H1 (cell line): ENCODE results near the gene CDK5R2. TPM values are rescaled to one million over a fixed set of nuclear protein-coding genes. Genes with fewer than 3 reads are reported as not detected.

Experiments used
- BRCA1 ChIP-seq: IDR thresholded peaks from 2 replicates; pipeline ENCODE4 v1.6.1; 2012; ENCODE audit warnings: low read depth, low read length, improper control_type of control experiment
- CEBPB ChIP-seq: IDR thresholded peaks from 2 replicates; pipeline ENCODE4 v1.6.1; 2012; ENCODE audit warnings: low read depth, low read length
- EGR1 ChIP-seq: IDR thresholded peaks from 2 replicates; pipeline ENCODE4 v1.6.1; 2011; ENCODE audit warnings: low read depth, low read length, borderline replicate concordance
- SP1 ChIP-seq: IDR thresholded peaks from 2 replicates; pipeline ENCODE4 v1.6.1; 2011; ENCODE audit warnings: low read depth, low read length
- SP2 ChIP-seq: IDR thresholded peaks from 2 replicates; pipeline ENCODE4 v1.6.1; 2012; ENCODE audit warnings: mild to moderate bottlenecking, low read length, inconsistent platforms
- SRF ChIP-seq: IDR thresholded peaks from 2 replicates; pipeline ENCODE4 v1.6.1; 2011; ENCODE audit warnings: mild to moderate bottlenecking, low read depth, low read length, moderate library complexity
- TAF1 ChIP-seq: IDR thresholded peaks from 2 replicates; pipeline ENCODE4 v1.6.1; 2011; ENCODE audit warnings: mild to moderate bottlenecking, low read depth, low read length
- ZNF274 ChIP-seq: IDR thresholded peaks from 2 replicates; pipeline ENCODE4 v1.7.0; 2012; ENCODE audit warnings: low read length, borderline replicate concordance; ENCODE audit errors: extremely low read depth
- polyA plus RNA-seq, 7 experiments: library from polyadenylated mRNA; depleted of rRNA in 3 of 7; stranded (reverse) in 5 of 7; unstranded in 2 of 7; fragments of >200 nt in 5 of 7; fragments of 200-250 nt in 2 of 7; gene quantifications; 1 replicate in 5 of 7; 2 replicates in 1 of 7; 4 replicates in 1 of 7; pipeline versions ENCODE4 v1.2.1 to v1.2.3, GENCODE V29; 2011 to 2013; ENCODE audit warnings: missing spikeins in 2 of 7, mixed read lengths in 2 of 7
- total RNA-seq: library from RNA; stranded (reverse); fragmentation: NEBNext Ultra II Directional; extraction: Animal tissue kit (Norgen Biotek cat#: 25700); gene quantifications from 2 replicates; pipeline ENCODE4 v1.2.1, GENCODE V29; 2021

CDK5R2 gene
- total and polyA plus RNA-seq, 2 of the 8 experiments (the other 6 are each of a cell fraction or from before 2014, with no cell fraction given) = 0.14 TPM; not detected in 1

DNA sequence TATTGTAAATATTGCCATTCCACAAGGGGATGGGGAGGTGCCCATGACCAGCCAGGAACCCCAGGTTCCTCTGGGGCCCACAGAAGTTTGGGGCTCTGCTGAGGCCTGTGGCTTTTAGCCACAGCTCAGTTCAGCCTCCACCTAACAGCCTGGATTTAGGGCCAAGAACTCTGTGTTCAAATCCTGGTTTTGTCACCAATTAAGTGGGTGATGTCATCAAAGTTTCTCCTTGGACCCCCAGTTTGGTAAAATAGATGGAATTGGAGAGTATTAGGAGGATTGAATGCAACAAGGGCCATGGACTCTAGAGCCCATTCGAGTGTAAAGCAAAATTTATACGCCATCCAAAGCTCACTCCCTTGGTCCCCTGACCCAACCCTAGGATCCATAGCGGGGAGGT, 28.7 kb downstream of the CDK5R2 start (continued):
- TF ChIP-seq SRF = no peak
- no peak for TF ChIP-seq CEBPB
- no peak for TF ChIP-seq TAF1
- TF ChIP-seq BRCA1 = no peak
- no peak for TF ChIP-seq ZNF274
- no peak for TF ChIP-seq SP2
- no peak for TF ChIP-seq EGR1
- TF ChIP-seq SP1 = no peak
